Activated B cell treated with CpG ODN at 0.5 μM for 24 hours (primary cell): ENCODE results near the gene ABHD15. TPM values are rescaled to one million over a fixed set of nuclear protein-coding genes. Genes with fewer than 3 reads are reported as not detected.

Source experiments
- ATAC-seq: fragments of 200-7000 bp; cut with Tn5 transposase; one replicate; pipeline ENCODE4 v1.10.0; 2021; ENCODE audit warnings: low read depth, mild to moderate bottlenecking, moderate library complexity
- CTCF ChIA-PET: fragments of 350-600 bp; sonication (Branson Sonifier 250); formaldehyde crosslinking; loops from one replicate; lab custom pipeline; 2021; ENCODE audit warnings: antibody characterized with exemption; lab: Charles Lee
- POLR2A ChIA-PET: fragments of 350-600 bp; sonication (Branson Sonifier 250); formaldehyde crosslinking; loops from one replicate; lab custom pipeline; 2021; ENCODE audit warnings: antibody characterized with exemption; lab: Charles Lee
- DNase-seq: peaks from one replicate; pipeline ENCODE4 v3.0.0; 2022
- H3K27ac Mint-ChIP-seq: one replicate; pipeline ENCODE4 v1.8.0; 2020; ENCODE audit warnings: mixed read lengths
- H3K27me3 Mint-ChIP-seq: one replicate; pipeline ENCODE4 v1.8.0; 2021; ENCODE audit warnings: mixed read lengths
- H3K36me3 Mint-ChIP-seq: one replicate; pipeline ENCODE4 v1.8.0; 2021; ENCODE audit warnings: low read depth, mixed read lengths
- H3K4me1 Mint-ChIP-seq: one replicate; pipeline ENCODE4 v1.8.0; 2021; ENCODE audit warnings: mixed read lengths
- H3K4me3 Mint-ChIP-seq: one replicate; pipeline ENCODE4 v1.8.0; 2020; ENCODE audit warnings: mild to moderate bottlenecking, mixed read lengths
- H3K9me3 Mint-ChIP-seq: one replicate; pipeline ENCODE4 v1.8.0; 2020; ENCODE audit warnings: mixed read lengths
- intact Hi-C: fragments of 100-400 bp; cut with micrococcal nuclease; formaldehyde crosslinking; loops from one replicate; pipeline ENCODE4 v1.15.1; 2024
- total RNA-seq: library from RNA; stranded (reverse); gene quantifications from 2 replicates; pipeline ENCODE4 v1.2.3, GENCODE V29; 2022
- TF ChIP-seq, protein P1 (sequence below): fragments of 200-600 bp; IDR thresholded peaks from one replicate; pipeline ENCODE4 v1.8.0; 2022; ENCODE audit warnings: antibody characterized with exemption, mild to moderate bottlenecking

Gene ABHD15
- total RNA-seq, 1 donor from 2014 or later, result 11.0 TPM

DNA sequence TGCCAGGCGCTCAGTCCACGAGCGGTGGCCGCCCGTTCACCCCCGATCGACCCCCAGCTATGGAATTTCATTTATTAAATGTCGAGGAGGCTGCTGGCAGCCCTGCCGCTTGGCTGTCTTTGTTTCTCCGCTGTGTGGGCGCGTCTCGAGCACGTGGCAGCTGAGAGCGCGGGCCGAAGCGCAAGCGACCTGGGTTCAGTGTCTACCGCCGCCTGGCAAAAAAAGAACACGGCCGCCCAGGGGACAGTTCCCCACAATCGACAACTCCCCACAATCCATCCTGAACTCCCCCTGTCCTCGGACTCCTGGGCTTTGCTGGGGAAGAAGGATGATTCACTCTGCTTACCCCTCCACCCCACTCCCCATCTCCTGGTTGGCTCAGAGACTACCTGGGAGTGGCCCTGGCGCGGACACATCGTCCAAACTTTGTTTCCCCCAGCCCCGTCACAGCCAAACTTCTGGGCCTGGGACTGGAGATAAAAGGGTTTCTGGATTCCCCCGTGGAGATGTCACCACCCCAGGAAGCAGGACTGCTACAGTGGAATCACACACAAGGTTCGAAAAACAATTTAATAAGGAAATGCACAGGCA lies 24.4 kb upstream of the ABHD15 start:
- H3K36me3 Mint-ChIP-seq, result peaks cover 3% of the 10 kb centered on the region
- peak overlapping the region; percentile 78 for H3K27ac Mint-ChIP-seq
- no peaks in the 10 kb centered on the region for H3K9me3 Mint-ChIP-seq
- intact Hi-C loops, result loop anchor here (1.0 to 10.0 kb wide), 4 partner anchors 11 to 636 kb away; partner anchors contain the start of gene PHF12
- CTCF ChIA-PET, result interaction anchor here (0.6 to 4.3 kb wide), 14 partner anchors 13 to 340 kb away, joined by 3 to 70 read pairs (median 9); partner anchors contain the start of gene SSH2
- H3K4me1 Mint-ChIP-seq, result peaks cover 59% of the 10 kb centered on the region
- ATAC-seq (no peak), DNase-seq (no peak)
- H3K4me3 Mint-ChIP-seq, result peak overlapping the region; percentile 83
- POLR2A ChIA-PET, result interaction anchor here (0.7 to 3.4 kb wide), 10 partner anchors 11 to 26 kb away, joined by 3 to 32 read pairs (median 5); partner anchors contain the start of gene TP53I13
- TF ChIP-seq, protein P1, sequence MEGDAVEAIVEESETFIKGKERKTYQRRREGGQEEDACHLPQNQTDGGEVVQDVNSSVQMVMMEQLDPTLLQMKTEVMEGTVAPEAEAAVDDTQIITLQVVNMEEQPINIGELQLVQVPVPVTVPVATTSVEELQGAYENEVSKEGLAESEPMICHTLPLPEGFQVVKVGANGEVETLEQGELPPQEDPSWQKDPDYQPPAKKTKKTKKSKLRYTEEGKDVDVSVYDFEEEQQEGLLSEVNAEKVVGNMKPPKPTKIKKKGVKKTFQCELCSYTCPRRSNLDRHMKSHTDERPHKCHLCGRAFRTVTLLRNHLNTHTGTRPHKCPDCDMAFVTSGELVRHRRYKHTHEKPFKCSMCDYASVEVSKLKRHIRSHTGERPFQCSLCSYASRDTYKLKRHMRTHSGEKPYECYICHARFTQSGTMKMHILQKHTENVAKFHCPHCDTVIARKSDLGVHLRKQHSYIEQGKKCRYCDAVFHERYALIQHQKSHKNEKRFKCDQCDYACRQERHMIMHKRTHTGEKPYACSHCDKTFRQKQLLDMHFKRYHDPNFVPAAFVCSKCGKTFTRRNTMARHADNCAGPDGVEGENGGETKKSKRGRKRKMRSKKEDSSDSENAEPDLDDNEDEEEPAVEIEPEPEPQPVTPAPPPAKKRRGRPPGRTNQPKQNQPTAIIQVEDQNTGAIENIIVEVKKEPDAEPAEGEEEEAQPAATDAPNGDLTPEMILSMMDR, result no peak
- H3K27me3 Mint-ChIP-seq, result no peaks in the 10 kb centered on the region

DNA sequence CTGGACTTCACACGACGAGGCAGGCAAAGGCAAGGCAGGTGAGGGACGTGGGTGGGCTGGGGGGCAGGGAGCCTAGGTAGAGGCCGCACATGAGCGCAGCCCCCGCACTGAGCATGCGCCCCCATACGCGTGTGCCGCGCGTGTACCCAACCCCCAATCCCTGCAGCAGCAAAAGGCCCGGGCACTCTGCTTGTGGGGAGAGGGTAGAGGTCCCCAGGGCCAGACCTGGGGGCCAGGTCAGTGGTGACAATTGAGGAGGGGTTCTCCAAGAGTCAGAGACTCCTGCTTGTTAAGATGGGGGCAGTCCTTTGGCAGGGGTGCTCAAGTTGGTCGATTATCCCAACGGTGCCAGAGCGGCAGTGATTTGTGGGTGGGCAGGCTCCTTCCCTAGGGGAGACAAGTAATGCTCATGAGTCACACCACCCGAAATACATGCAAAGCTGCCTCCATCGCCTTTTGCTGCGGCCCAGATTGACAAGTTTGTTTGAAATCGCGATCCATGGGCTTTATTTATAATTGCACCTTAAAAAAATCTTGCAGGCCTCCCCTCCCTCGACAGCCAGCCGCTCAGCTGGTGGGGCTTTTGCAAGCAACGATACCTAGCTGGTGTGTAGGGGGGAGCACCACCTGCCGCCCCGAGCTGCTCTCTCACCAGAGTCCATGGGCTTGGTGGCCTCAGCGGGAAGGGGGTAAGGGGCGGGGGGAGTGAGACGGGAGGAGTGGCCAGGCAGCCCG lies 23.7 kb upstream of the ABHD15 start:
- H3K27ac Mint-ChIP-seq, result peak overlapping the region; percentile 78
- CTCF ChIA-PET, result interaction anchor here (0.6 to 4.3 kb wide), 11 partner anchors 12 to 340 kb away, joined by 3 to 70 read pairs (median 10); partner anchors contain the start of gene SSH2
- no peaks in the 10 kb centered on the region for H3K9me3 Mint-ChIP-seq
- no peak for ATAC-seq
- peaks cover 65% of the 10 kb centered on the region for H3K4me1 Mint-ChIP-seq
- POLR2A ChIA-PET, result interaction anchor here (0.7 to 3.4 kb wide), 8 partner anchors 10 to 27 kb away, joined by 3 to 32 read pairs (median 5); partner anchors contain the start of gene TP53I13
- H3K36me3 Mint-ChIP-seq, result peaks cover 3% of the 10 kb centered on the region
- no peaks in the 10 kb centered on the region for H3K27me3 Mint-ChIP-seq
- intact Hi-C loops, result loop anchor here (1.0 to 10.0 kb wide), 4 partner anchors 10 to 636 kb away; partner anchors contain the start of gene PHF12
- peak overlapping the region; percentile 83 for H3K4me3 Mint-ChIP-seq
- DNase-seq, result no peak
- TF ChIP-seq, protein P1, result no peak

- H3K36me3 Mint-ChIP-seq, result peaks cover 3% of the 10 kb centered on the region
- peak within 1 kb of the TSS; percentile 83 for H3K27ac Mint-ChIP-seq
- no peaks in the 10 kb centered on the region for H3K9me3 Mint-ChIP-seq
- peak; percentile 83 for ATAC-seq
- peak within 1 kb of the TSS; percentile 87 for H3K4me3 Mint-ChIP-seq
- peak; percentile 88 for DNase-seq
- CTCF ChIA-PET, result interaction anchor here (0.7 to 2.0 kb wide), 3 partner anchors 17 to 26 kb away, joined by 3 to 11 read pairs (median 10); no protein-coding TSS in a partner anchor
- intact Hi-C loops, result loop anchor here (1.0 to 10.0 kb wide), 5 partner anchors 21 to 1233 kb away; partner anchors contain the start of genes CRLF3, PHF12, SSH2 and TP53I13
- POLR2A ChIA-PET, result interaction anchor here (1.0 to 3.4 kb wide), 5 partner anchors 9 to 171 kb away, joined by 3 to 32 read pairs (median 4); no protein-coding TSS in a partner anchor
- TF ChIP-seq, protein P1, result no peak
- no peaks in the 10 kb centered on the region for H3K27me3 Mint-ChIP-seq
- peaks cover 73% of the 10 kb centered on the region for H3K4me1 Mint-ChIP-seq
Observed at GRCh38 chr17:29589524-29590410, 22.9 kb upstream of the ABHD15 start, which contains the start of gene GIT1. GIT1 (minus strand) TSS chr17:29589648; CDS start chr17:29589378, 270 bp downstream.

DNA sequence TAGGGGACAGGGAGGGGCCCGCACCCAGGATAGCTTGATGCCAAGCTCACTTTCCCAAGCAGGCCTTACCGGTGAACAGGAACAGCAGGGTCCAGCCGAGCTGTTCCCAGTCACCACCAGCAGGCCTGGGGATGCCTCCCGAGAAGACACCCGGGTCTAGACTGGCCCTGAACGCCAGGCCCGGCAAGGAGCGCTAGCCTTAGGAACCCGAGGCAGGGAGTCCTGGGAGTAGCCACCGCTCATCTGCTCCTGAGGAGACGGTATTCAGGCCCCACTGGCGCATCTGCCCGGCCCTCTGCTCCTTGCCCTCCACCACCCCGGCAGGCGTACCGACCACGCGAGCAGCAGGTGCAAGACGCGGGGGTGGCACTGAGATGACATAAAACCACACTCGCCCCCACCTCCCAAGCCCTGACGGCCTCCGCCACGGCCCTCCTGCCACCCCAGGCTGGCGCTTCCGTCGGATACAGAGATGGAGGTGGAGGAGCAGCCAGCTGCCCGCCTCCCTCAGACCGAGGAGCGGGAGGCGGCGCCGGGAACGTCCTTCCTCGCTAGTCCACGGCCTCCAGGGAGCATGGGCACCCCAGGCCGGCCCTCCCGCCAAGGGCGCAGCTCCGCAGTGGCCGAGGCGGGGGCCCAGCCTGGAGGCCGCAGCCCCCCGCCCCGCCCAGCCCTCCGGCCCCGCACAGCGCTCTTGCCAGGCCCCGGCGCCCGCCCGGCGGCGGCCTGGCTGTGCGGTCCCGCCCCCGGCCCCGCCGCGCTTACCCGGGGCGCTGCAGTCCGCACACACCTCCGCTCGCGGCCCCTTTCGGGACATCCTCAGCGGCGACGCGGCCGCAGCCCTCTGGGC lies 21.9 kb upstream of the ABHD15 start:
- peak overlapping the region; percentile 87 for H3K4me3 Mint-ChIP-seq
- H3K27me3 Mint-ChIP-seq, result no peaks in the 10 kb centered on the region
- DNase-seq (no peak), ATAC-seq (peak; percentile 4)
- intact Hi-C loops, result loop anchor here (1.0 to 5.0 kb wide), 4 partner anchors 20 to 1234 kb away; partner anchors contain the start of genes CRLF3, SSH2 and TP53I13
- TF ChIP-seq, protein P1, result no peak
- H3K36me3 Mint-ChIP-seq, result peaks cover 3% of the 10 kb centered on the region
- H3K4me1 Mint-ChIP-seq, result peaks cover 77% of the 10 kb centered on the region
- no peaks in the 10 kb centered on the region for H3K9me3 Mint-ChIP-seq
- CTCF ChIA-PET, result interaction anchor here (1.5 to 1.8 kb wide), 3 partner anchors 25 to 51 kb away, joined by 3 to 10 read pairs (median 4); no protein-coding TSS in a partner anchor
- peak overlapping the region; percentile 83 for H3K27ac Mint-ChIP-seq
- POLR2A ChIA-PET, result interaction anchor here (0.9 to 1.1 kb wide), 3 partner anchors 9 to 172 kb away, joined by 3 to 5 read pairs (median 4); no protein-coding TSS in a partner anchor
